ENCODE data around the gene CCDC33.

DNA sequence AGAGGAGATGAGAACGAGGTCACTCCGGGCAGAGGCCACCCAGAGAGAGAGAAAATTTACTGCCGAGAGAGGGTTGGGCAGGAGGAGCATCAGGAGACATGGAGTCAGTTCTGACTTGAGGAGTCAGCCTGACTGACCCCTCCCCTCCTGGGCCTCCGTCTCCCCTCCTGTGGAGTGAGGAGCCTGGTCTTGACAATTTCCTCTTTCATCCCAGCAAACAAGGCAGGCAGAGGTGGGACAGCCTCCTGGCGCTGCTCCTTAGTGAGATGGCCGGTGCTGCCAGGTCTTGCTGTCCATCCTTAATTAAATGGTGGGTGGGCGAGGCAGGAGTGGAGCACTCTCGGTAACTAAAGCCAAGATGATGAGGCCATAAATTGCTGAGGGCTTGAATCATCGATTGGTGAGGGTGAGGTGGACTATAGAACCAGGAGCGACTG is 70.7 kb downstream of the CCDC33 start:
- TF ChIP-seq, protein P1, sequence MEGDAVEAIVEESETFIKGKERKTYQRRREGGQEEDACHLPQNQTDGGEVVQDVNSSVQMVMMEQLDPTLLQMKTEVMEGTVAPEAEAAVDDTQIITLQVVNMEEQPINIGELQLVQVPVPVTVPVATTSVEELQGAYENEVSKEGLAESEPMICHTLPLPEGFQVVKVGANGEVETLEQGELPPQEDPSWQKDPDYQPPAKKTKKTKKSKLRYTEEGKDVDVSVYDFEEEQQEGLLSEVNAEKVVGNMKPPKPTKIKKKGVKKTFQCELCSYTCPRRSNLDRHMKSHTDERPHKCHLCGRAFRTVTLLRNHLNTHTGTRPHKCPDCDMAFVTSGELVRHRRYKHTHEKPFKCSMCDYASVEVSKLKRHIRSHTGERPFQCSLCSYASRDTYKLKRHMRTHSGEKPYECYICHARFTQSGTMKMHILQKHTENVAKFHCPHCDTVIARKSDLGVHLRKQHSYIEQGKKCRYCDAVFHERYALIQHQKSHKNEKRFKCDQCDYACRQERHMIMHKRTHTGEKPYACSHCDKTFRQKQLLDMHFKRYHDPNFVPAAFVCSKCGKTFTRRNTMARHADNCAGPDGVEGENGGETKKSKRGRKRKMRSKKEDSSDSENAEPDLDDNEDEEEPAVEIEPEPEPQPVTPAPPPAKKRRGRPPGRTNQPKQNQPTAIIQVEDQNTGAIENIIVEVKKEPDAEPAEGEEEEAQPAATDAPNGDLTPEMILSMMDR (IDR thresholded peaks at IDR 0.05): no peak
- no peak for TF ChIP-seq POLR2A (IDR thresholded peaks at IDR 0.05)
